Transverse colon (tissue), 4 donors: ENCODE measurements around the gene AOC1. TPM values are rescaled to one million over a fixed set of nuclear protein-coding genes. Genes with fewer than 3 reads are reported as not detected.
"Not testable (repeated sequence)": the region's sequence is repeated elsewhere in the genome, so short reads cannot be mapped to it uniquely, and the experiment has no call there.

Experiments used
- DNase-seq: peaks from one replicate; pipeline ENCODE4 v3.0.0-alpha.2; 2019
- H3K27ac ChIP-seq, 4 donors: fragments of 200-600 bp; sonication (generic); 2 replicates each; pipeline ENCODE4 v1.5.1; 2016 to 2018; ENCODE audit warnings: inconsistent platforms in 4 of 4
- H3K27me3 ChIP-seq: fragments of 200-600 bp; sonication (generic); 2 replicates; pipeline ENCODE4 v1.5.1; 2017; ENCODE audit warnings: inconsistent platforms
- H3K36me3 ChIP-seq, 4 donors: fragments of 200-600 bp; sonication (generic); 2 replicates each; pipeline ENCODE4 v1.5.1; 2017 to 2019; ENCODE audit warnings: inconsistent platforms in 4 of 4
- H3K4me1 ChIP-seq, 4 donors: fragments of 200-600 bp; sonication (generic); 2 replicates each; pipeline ENCODE4 v1.5.1; 2017 to 2020; ENCODE audit warnings: inconsistent platforms in 4 of 4
- H3K4me3 ChIP-seq, 4 donors: fragments of 200-600 bp; sonication (generic); 1 replicate in 1 of 4; 2 replicates in 3 of 4; pipeline versions ENCODE4 v1.5.1 to v1.6.1; 2017 to 2019; ENCODE audit warnings: inconsistent platforms in 4 of 4
- H3K9me3 ChIP-seq, 2 donors: fragments of 200-600 bp; sonication (generic); 2 replicates each; pipeline ENCODE4 v1.5.1; 2017 to 2019; ENCODE audit warnings: inconsistent platforms in 2 of 2
- EP300 ChIP-seq: sonication (generic); formaldehyde crosslinking; IDR thresholded peaks from one replicate; pipeline ENCODE4 v1.6.1; 2017; ENCODE audit warnings: antibody characterized with exemption, low read depth
- POLR2A ChIP-seq: fragments of 450-650 bp; IDR thresholded peaks from one replicate; pipeline ENCODE4 v1.6.1; 2016; ENCODE audit warnings: antibody characterized with exemption, mild to moderate bottlenecking, moderate library complexity
- POLR2AphosphoS5 ChIP-seq, 3 donors: sonication (generic); formaldehyde crosslinking; IDR thresholded peaks; one replicate each; pipeline ENCODE4 v1.6.1; 2016; ENCODE audit warnings: antibody characterized with exemption in 3 of 3
- whole genome bisulfite sequencing, 2 donors: methylation state at CpG; one replicate each; pipeline ENCODE4 v1.1.5; 2018; ENCODE audit warnings: low coverage in 1 of 2; 5-methylcytosine and 5-hydroxymethylcytosine counted together
- in situ Hi-C, 4 donors: fragments of 200-750 bp; cut with MboI; loops; one replicate each; pipeline versions ENCODE4 v1.15.0 to v1.15.1; 2017; ENCODE audit warnings: low sequenced_read_pairs in 3 of 4, low pct_ligation_motif_present in 1 of 4, low pct_unique_long_range_greater_than_20kb in 1 of 4
- intact Hi-C: fragments of 100-400 bp; cut with DNase I; formaldehyde crosslinking; loops from one replicate; pipeline ENCODE4 v1.15.1; 2023; ENCODE audit warnings: low total_unique reads
- total RNA-seq, 4 donors: library from RNA; depleted of rRNA; stranded (reverse); fragments of >200 nt; gene quantifications; one replicate each; pipeline ENCODE4 v1.1.0, GENCODE V29; 2016
- TF ChIP-seq, protein P1 (sequence below), 5 experiments: fragments of 200-600 bp in 3 of 5; fragments of 450-650 bp in 2 of 5; sonication (generic) in 3 of 5; IDR thresholded peaks; 1 replicate in 2 of 5; 2 replicates in 3 of 5; pipeline ENCODE4 v1.5.1; 2016 to 2017; ENCODE audit warnings: antibody characterized with exemption in 5 of 5, inconsistent platforms in 3 of 5, mild to moderate bottlenecking in 2 of 5, moderate library complexity in 1 of 5

The AOC1 gene
- total RNA-seq, 4 donors from 2014 or later, result 143 to 687 (median 427) TPM

DNA sequence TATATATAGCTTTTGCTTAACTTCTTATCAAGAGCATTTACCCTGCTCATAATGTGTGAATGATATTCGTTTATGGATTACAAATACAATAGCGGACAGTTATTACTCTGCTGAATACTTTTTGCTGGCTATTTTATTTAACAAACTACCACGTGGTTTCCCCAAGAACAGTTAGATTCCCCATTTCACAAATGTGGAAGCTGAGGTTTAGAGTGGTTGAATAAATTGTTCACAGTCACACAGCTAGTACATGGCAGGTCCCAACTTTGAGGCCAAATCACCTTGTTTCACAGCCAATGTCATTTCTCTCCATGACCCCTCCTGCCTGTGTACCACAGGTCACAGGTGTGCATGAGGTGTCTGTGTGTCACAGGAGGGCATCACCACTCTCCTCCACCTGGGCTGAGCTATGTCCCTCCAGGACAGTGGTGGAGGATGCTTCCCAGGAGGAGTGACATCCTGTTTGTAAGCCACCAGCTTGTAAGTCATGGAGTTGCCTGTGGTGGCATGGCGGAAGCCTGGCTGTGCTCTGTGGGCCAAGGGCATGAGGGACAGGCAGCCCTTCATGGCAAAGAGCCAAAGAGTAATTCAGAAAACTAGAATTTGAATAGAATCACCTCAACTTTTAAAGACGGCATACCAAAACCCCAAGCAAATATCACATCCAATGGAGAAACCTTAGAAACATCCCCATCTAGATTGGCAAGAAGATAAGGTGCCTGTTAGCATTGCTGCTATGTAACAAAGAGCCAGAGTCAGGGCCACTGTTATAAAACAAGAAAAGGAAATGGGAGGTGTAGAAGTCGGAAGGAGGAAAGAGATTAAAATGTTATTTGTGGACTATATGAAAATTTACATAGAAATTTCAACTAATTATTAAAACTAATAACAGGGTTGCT is 51.9 kb downstream of the AOC1 start:
- 34 to 42% methylated on average over 5 to 6 of the region's 6 CpGs for WGBS, 2 donors
- no peak for TF ChIP-seq POLR2A
- TF ChIP-seq, protein P1, sequence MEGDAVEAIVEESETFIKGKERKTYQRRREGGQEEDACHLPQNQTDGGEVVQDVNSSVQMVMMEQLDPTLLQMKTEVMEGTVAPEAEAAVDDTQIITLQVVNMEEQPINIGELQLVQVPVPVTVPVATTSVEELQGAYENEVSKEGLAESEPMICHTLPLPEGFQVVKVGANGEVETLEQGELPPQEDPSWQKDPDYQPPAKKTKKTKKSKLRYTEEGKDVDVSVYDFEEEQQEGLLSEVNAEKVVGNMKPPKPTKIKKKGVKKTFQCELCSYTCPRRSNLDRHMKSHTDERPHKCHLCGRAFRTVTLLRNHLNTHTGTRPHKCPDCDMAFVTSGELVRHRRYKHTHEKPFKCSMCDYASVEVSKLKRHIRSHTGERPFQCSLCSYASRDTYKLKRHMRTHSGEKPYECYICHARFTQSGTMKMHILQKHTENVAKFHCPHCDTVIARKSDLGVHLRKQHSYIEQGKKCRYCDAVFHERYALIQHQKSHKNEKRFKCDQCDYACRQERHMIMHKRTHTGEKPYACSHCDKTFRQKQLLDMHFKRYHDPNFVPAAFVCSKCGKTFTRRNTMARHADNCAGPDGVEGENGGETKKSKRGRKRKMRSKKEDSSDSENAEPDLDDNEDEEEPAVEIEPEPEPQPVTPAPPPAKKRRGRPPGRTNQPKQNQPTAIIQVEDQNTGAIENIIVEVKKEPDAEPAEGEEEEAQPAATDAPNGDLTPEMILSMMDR (IDR thresholded peaks at IDR 0.05), result no peak
- TF ChIP-seq EP300, result no peak
- no peak for TF ChIP-seq POLR2AphosphoS5 (IDR thresholded peaks at IDR 0.05)
- Histone ChIP-seq H3K27ac (peak overlapping the region; percentile 73 to 78 (median 78)), H3K36me3 (no peaks in the 10 kb centered on the region), H3K27me3 (no peaks in the 10 kb centered on the region), H3K4me3 (no peak overlapping the region), H3K9me3 (no peaks in the 10 kb centered on the region), H3K4me1 (peaks cover 25 to 51% (median 41%) of the 10 kb centered on the region in 4 donors)
- in situ Hi-C loops, result no loop called here
- DNase-seq, result no peak
- intact Hi-C loops, result no loop called here

DNA sequence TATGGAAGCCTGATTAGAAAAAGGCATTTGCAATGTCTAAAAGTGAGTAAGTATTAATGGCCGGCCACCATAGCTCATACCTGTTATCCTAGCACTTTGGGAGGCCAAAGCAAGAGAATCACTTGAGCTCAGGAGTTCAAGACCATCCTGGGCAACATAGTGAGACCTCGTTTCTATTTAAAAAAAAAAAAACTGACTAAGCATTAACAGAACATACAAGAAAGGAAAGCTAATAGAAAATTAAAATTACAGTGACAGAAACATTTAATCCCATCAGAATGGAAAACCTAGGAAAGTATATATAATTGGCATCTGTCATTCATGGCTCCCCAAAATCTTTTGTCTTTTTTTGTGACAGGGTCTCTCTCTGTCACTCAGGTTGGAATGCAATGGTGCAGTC is 55.9 kb downstream of the AOC1 start:
- DNase-seq, result no peak
- Histone ChIP-seq H3K4me3 (no peak overlapping the region), H3K27me3 (peaks cover 3% of the 10 kb centered on the region), H3K9me3 (no peaks in the 10 kb centered on the region), H3K4me1 (peaks cover 12 to 17% (median 14%) of the 10 kb centered on the region in 4 donors), H3K36me3 (no peaks in the 10 kb centered on the region), H3K27ac (no peak overlapping the region)
- no peak for TF ChIP-seq EP300
- TF ChIP-seq, protein P1 (IDR thresholded peaks at IDR 0.05), result no peak
- no peak for TF ChIP-seq POLR2A
- no peak for TF ChIP-seq POLR2AphosphoS5 (IDR thresholded peaks at IDR 0.05)
- intact Hi-C loops, result no loop called here
- 80% methylated on average over 1 to 2 of the region's 2 CpGs for WGBS, 2 donors
- in situ Hi-C loops, result no loop called here

DNA sequence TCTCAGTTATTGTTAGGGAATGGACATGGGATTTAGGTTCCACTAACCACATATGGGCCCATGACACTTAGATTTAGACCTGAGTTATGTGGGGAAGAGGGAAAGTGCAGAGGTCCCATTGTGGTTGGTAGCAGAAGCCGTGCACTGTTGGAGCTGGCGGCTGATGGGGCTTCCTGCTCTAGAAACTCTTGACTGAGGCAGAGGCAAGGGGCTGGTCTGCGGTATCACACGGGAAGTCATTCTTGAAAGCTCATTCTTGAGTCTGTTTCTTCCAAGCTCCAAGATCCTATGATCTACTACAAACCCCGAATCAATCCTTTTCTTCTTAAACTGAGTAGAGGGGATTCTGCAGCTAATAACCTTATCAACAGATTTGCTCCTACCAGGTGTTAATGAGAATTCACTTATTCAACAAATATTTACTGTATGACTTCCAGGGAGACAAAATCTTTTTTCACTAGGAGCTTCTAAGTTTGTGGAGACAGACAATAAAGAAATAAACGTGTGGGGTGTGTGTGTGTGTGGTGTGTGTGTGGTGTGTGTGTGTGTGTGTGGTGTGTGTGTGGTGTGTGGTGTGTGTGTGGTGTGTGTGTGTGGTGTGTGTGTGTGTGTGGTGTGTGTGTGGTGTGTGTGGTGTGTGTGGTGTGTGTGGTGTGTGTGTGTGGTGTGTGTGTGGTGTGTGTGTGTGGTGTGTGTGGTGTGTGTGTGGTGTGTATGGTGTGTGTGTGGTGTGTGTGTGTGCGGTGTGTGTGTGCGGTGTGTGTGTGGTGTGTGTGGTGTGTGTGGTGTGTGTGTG is 57.1 kb downstream of the AOC1 start:
- intact Hi-C loops, result no loop called here
- in situ Hi-C loops, result no loop called here
- Histone ChIP-seq H3K9me3 (no peaks in the 10 kb centered on the region), H3K4me3 (no peak overlapping the region), H3K27me3 (peaks cover 3% of the 10 kb centered on the region), H3K27ac (no peak overlapping the region), H3K36me3 (no peaks in the 10 kb centered on the region), H3K4me1 (peaks cover 1 to 5% (median 2%) of the 10 kb centered on the region in 4 donors)
- 64 to 67% methylated on average over 4 to 8 of the region's 8 CpGs for WGBS, 2 donors
- DNase-seq, result no peak
- TF ChIP-seq EP300, result no peak
- TF ChIP-seq, protein P1 (IDR thresholded peaks at IDR 0.05), result no peak
- TF ChIP-seq POLR2A, result no peak
- TF ChIP-seq POLR2AphosphoS5 (IDR thresholded peaks at IDR 0.05), result no peak

DNA sequence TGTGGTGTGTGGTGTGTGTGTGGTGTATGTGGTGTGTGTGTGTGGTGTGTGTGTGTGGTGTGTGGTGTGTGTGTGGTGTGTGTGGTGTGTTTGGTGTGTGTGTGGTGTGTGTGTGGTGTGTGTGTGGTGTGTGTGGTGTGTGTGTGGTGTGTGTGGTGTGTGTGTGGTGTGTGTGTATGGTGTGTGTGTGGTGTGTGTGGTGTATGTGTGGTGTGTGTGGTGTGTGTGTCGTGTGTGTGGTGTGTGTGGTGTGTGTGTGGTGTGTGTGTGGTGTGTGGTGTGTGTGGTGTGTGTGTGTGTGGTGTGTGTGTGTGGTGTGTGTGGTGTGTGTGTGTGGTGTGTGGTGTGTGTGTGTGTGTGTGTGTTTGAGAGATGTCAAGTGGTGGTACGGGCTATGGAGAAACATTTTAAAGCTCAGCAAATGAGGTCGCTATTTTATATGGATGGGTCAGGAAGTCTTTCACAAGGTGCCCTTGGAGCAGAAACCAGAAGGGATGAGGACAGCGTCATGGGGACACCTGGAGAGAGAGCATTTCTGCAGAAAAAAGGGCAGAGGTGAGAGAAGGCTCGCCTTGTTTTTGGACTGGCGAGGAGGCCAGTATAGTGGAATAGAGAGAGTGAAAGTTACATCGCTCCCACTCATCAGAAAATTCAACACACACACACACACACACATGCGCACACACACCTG is 58.1 kb downstream of the AOC1 start:
- 62 to 70% methylated on average over 8 of the region's 8 CpGs for WGBS, 2 donors
- DNase-seq, H3K36me3 ChIP-seq, H3K4me1 ChIP-seq, H3K4me3 ChIP-seq, H3K27ac ChIP-seq, intact Hi-C loops, H3K9me3 ChIP-seq, H3K27me3 ChIP-seq, in situ Hi-C loops: not testable (repeated sequence)
